HCT116 (cell line): Measurements from ENCODE around the gene HIRA. TPM values are rescaled to one million over a fixed set of nuclear protein-coding genes. Genes with fewer than 3 reads are reported as not detected.

ENCODE experiments used
- ATAC-seq: fragments of 200-7000 bp; cut with Tn5 transposase; 2 replicates; pipeline ENCODE4 v1.9.1; 2020; ENCODE audit warnings: mild to moderate bottlenecking, moderate library complexity
- BruUV-seq: library from RNA; stranded (reverse); fragments of 400-500 nt; replicated peaks from 2 replicates; lab custom pipeline; 2021; lab: Mats Ljungman, UMichigan
- CTCF ChIA-PET: fragments of 300-600 bp; sonication (Branson Sonifier 250); formaldehyde crosslinking; loops from one replicate; lab custom pipeline; 2021; ENCODE audit warnings: antibody characterized with exemption; lab: Charles Lee
- POLR2A ChIA-PET: fragments of 300-600, 350-600 bp; sonication (Branson Sonifier 250); formaldehyde crosslinking; loops from one replicate; lab custom pipeline; 2021; ENCODE audit warnings: antibody characterized with exemption; lab: Charles Lee
- RAD21 ChIA-PET, 2 experiments: fragments of 300-600 bp; sonication (Branson Sonifier 250); formaldehyde crosslinking; loops; one replicate each; lab custom pipeline; 2023; ENCODE audit warnings: low total read pairs in 2 of 2; ENCODE audit not compliant: uncharacterized antibody in 2 of 2, unreplicated experiment in 2 of 2, low non-redundant PET in 1 of 2; lab: Charles Lee
- DNase-seq: peaks from one replicate; pipeline ENCODE4 v3.0.0-alpha.2; 2010; ENCODE audit warnings: low read depth, low spot score
- H2AFZ ChIP-seq: fragments of 200-600 bp; shearing (Covaris generic), sonication (generic); 2 replicates; pipeline ENCODE4 v1.6.1; 2017; ENCODE audit warnings: low read depth, mixed run types, mixed read lengths, antibody characterized with exemption, low read length; ENCODE audit not compliant: poor library complexity, severe bottlenecking
- H3K27ac ChIP-seq: 2 replicates; pipeline ENCODE4 v1.5.1; 2012; ENCODE audit warnings: low read depth, low read length
- H3K27me3 ChIP-seq: fragments of 200-600 bp; sonication (generic); 2 replicates; pipeline ENCODE4 v1.6.1; 2016; ENCODE audit warnings: mixed run types, low read length, mixed read lengths; ENCODE audit not compliant: insufficient read depth
- H3K36me3 ChIP-seq, 2 experiments: fragments of 200-500 bp in 1 of 2; fragments of 200-600 bp in 1 of 2; sonication (Bioruptor generic) in 1 of 2; sonication (generic) in 1 of 2; 2 replicates each; pipeline versions ENCODE4 v1.5.1 to v1.6.1; 2014 to 2016; ENCODE audit warnings: low read length in 2 of 2, inconsistent platforms in 1 of 2, mixed read lengths in 1 of 2, mixed run types in 1 of 2; ENCODE audit not compliant: insufficient read depth in 2 of 2, control insufficient read depth in 1 of 2
- H3K4me1 ChIP-seq, 2 experiments: fragments of 200-600 bp in 1 of 2; sonication (generic) in 1 of 2; 2 replicates each; pipeline versions ENCODE4 v1.5.1 to v1.6.1; 2012 to 2017; ENCODE audit warnings: low read length in 2 of 2, inconsistent platforms in 1 of 2, mild to moderate bottlenecking in 1 of 2, mixed read lengths in 1 of 2, mixed run types in 1 of 2, moderate library complexity in 1 of 2; ENCODE audit not compliant: insufficient read depth in 2 of 2, control insufficient read depth in 1 of 2
- H3K4me2 ChIP-seq: fragments of 200-600 bp; sonication (generic); 2 replicates; pipeline ENCODE4 v1.6.1; 2017; ENCODE audit warnings: mixed run types, low read length, mixed read lengths
- H3K4me3 ChIP-seq, 2 experiments: fragments of 200-600 bp in 1 of 2; sonication (generic) in 1 of 2; replicated peaks in 1 of 2; 2 replicates each; pipeline ENCODE4 v1.5.1; 2011 to 2016; ENCODE audit warnings: low read length in 2 of 2, control low read depth in 1 of 2, low read depth in 1 of 2, mild to moderate bottlenecking in 1 of 2, mixed read lengths in 1 of 2, mixed run types in 1 of 2
- H3K79me2 ChIP-seq: fragments of 200-600 bp; sonication (generic); 2 replicates; pipeline ENCODE4 v1.6.1; 2017; ENCODE audit warnings: mild to moderate bottlenecking, mixed run types, low read length, moderate library complexity, mixed read lengths; ENCODE audit not compliant: insufficient read depth
- H3K9ac ChIP-seq: fragments of 200-600 bp; sonication (generic); 2 replicates; pipeline ENCODE4 v1.6.1; 2016; ENCODE audit warnings: low read length, mixed read lengths
- H3K9me2 ChIP-seq: fragments of 200-600 bp; sonication (generic), shearing (Covaris generic); 2 replicates; pipeline ENCODE4 v1.6.1; 2017; ENCODE audit warnings: mixed run types, mild to moderate bottlenecking, moderate library complexity; ENCODE audit not compliant: insufficient read depth
- H3K9me3 ChIP-seq, 2 experiments: fragments of 200-500 bp in 1 of 2; fragments of 200-600 bp in 1 of 2; sonication (Bioruptor generic) in 1 of 2; sonication (generic) in 1 of 2; 2 replicates each; pipeline ENCODE4 v1.6.1; 2014 to 2017; ENCODE audit warnings: low read length in 2 of 2, mixed read lengths in 2 of 2, inconsistent platforms in 1 of 2, low read depth in 1 of 2, mild to moderate bottlenecking in 1 of 2, mixed run types in 1 of 2, moderate library complexity in 1 of 2; ENCODE audit not compliant: control insufficient read depth in 1 of 2, insufficient read depth in 1 of 2
- H4K20me1 ChIP-seq: fragments of 200-600 bp; sonication (generic), shearing (Covaris generic); 2 replicates; pipeline ENCODE4 v1.6.1; 2017; ENCODE audit warnings: mixed run types, mild to moderate bottlenecking, moderate library complexity; ENCODE audit not compliant: insufficient read depth
- CBX3 ChIP-seq: IDR thresholded peaks from 2 replicates; pipeline ENCODE4 v1.6.1; 2012; ENCODE audit warnings: low read depth
- CEBPB ChIP-seq: IDR thresholded peaks from 2 replicates; pipeline ENCODE4 v1.6.1; 2012; ENCODE audit warnings: low read depth
- ELF1 ChIP-seq: IDR thresholded peaks from 2 replicates; pipeline ENCODE4 v1.6.1; 2012; ENCODE audit warnings: low read depth, borderline replicate concordance
- EZH2 ChIP-seq: fragments of 200-600 bp; sonication (generic); IDR thresholded peaks from 2 replicates; pipeline ENCODE4 v1.6.1; 2017; ENCODE audit warnings: antibody characterized with exemption, mixed run types
- FOSL1 ChIP-seq: IDR thresholded peaks from 2 replicates; pipeline ENCODE4 v1.6.1; 2012; ENCODE audit warnings: low read depth
- POLR2AphosphoS5 ChIP-seq: IDR thresholded peaks from 2 replicates; pipeline ENCODE4 v1.6.1; 2011; ENCODE audit warnings: mild to moderate bottlenecking, low read depth, low read length, moderate library complexity
- RAD21 ChIP-seq: IDR thresholded peaks from 2 replicates; pipeline ENCODE4 v1.6.1; 2012; ENCODE audit warnings: low read depth, mild to moderate bottlenecking
- SRF ChIP-seq: IDR thresholded peaks from 2 replicates; pipeline ENCODE4 v1.6.1; 2012; ENCODE audit warnings: low read depth
- YY1 ChIP-seq: IDR thresholded peaks from 2 replicates; pipeline ENCODE4 v1.6.1; 2011; ENCODE audit warnings: low read length, low read depth, moderate library complexity, mild to moderate bottlenecking; ENCODE audit not compliant: insufficient replicate concordance; ENCODE audit errors: extremely low read depth
- ZNF274 ChIP-seq: fragments of 200-500 bp; sonication (Bioruptor generic); IDR thresholded peaks from 2 replicates; pipeline ENCODE4 v1.6.1; 2014; ENCODE audit warnings: mild to moderate bottlenecking, low read depth, low read length, inconsistent platforms
- intact Hi-C: fragments of 100-400 bp; cut with micrococcal nuclease; formaldehyde crosslinking; loops from 2 replicates; pipeline ENCODE4 v1.10.0; 2022
- total RNA-seq: library from RNA; stranded (reverse); gene quantifications from one replicate; pipeline ENCODE4 v1.2.1, GENCODE V29; 2021; ENCODE audit not compliant: unreplicated experiment
- TF ChIP-seq, protein P1 (sequence below): IDR thresholded peaks from 2 replicates; pipeline ENCODE4 v1.6.1; 2011; ENCODE audit warnings: mild to moderate bottlenecking, low read length, moderate library complexity; ENCODE audit not compliant: insufficient replicate concordance; ENCODE audit errors: extremely low read depth
- TF ChIP-seq, protein P2 (sequence below): IDR thresholded peaks from 2 replicates; pipeline ENCODE4 v1.6.1; 2012
- TF ChIP-seq, protein P3 (sequence below): IDR thresholded peaks from 2 replicates; pipeline ENCODE4 v1.6.1; 2012

The HIRA gene
- total RNA-seq, 1 experiment from 2014 or later: 30.6 TPM

DNA sequence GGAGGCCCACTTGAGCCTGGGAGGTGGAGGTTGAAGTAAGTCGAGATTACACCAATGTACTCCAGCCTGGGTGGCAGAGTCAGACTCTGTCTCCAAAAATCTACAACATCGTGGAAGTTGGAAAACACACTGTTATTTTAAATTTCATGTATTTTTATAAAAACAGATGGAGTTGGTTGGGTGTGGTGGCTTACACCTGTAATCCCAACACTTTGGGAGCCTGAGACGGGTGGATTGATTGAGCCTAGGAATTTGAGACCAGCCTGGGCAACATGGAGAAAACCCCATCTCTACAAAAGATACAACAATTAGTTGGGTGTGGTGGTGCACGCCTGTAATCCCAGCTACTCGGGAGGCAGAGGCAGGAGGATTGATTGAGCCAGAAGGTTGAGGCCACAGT, 88.1 kb downstream of the HIRA start:
- ChIA-PET POLR2A (no interaction called here), CTCF (interaction anchor here (0.7 kb wide), 1 partner anchor 286 kb away, joined by 3 read pairs; no protein-coding TSS in a partner anchor)

More for the DNA sequence above, 88.1 kb downstream of the HIRA start:
- Histone ChIP-seq H4K20me1 (no peaks in the 10 kb centered on the region), H3K4me3 (no peak overlapping the region), H3K79me2 (no peaks in the 10 kb centered on the region; the same call in 1 of the 2 replicates), H3K9ac (no peak overlapping the region), H3K36me3 (peaks cover 0 to 22% of the 10 kb centered on the region in 2 experiments; a peak in 3 of 4 replicates), H3K27ac (no peak overlapping the region), H3K9me2 (no peaks in the 10 kb centered on the region), H2AFZ (no peak overlapping the region), H3K4me1 (no peaks in the 10 kb centered on the region), H3K27me3 (no peaks in the 10 kb centered on the region), H3K4me2 (no peak overlapping the region), H3K9me3 (no peaks in the 10 kb centered on the region)
- RAD21 ChIA-PET: no interaction called here
- intact Hi-C loops: no loop called here
- DNase-seq (no peak), ATAC-seq (no peak)
- no TSS peak for BruUV-seq
- TF ChIP-seq CEBPB: no peak
- TF ChIP-seq, protein P1, sequence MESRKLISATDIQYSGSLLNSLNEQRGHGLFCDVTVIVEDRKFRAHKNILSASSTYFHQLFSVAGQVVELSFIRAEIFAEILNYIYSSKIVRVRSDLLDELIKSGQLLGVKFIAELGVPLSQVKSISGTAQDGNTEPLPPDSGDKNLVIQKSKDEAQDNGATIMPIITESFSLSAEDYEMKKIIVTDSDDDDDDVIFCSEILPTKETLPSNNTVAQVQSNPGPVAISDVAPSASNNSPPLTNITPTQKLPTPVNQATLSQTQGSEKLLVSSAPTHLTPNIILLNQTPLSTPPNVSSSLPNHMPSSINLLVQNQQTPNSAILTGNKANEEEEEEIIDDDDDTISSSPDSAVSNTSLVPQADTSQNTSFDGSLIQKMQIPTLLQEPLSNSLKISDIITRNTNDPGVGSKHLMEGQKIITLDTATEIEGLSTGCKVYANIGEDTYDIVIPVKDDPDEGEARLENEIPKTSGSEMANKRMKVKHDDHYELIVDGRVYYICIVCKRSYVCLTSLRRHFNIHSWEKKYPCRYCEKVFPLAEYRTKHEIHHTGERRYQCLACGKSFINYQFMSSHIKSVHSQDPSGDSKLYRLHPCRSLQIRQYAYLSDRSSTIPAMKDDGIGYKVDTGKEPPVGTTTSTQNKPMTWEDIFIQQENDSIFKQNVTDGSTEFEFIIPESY: no peak
- no peak for TF ChIP-seq YY1
- TF ChIP-seq ZNF274: no peak
- TF ChIP-seq POLR2AphosphoS5: no peak
- TF ChIP-seq SRF: no peak
- TF ChIP-seq, protein P2, sequence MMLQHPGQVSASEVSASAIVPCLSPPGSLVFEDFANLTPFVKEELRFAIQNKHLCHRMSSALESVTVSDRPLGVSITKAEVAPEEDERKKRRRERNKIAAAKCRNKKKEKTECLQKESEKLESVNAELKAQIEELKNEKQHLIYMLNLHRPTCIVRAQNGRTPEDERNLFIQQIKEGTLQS: no peak
- no peak for TF ChIP-seq EZH2
- no peak for TF ChIP-seq FOSL1
- TF ChIP-seq, protein P3, sequence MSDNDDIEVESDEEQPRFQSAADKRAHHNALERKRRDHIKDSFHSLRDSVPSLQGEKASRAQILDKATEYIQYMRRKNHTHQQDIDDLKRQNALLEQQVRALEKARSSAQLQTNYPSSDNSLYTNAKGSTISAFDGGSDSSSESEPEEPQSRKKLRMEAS: no peak
- TF ChIP-seq ELF1: no peak
- TF ChIP-seq RAD21: no peak
- TF ChIP-seq CBX3: no peak
